Heart left ventricle (tissue), 13 donors: ENCODE results near the gene TRPV5.

Experiments
- CTCF ChIP-seq, 12 donors: fragments of 200-600 bp; sonication (generic) in 4 of 12; IDR thresholded peaks; one replicate each; pipeline versions ENCODE4 v1.5.0 to v1.8.0; 2018 to 2022; ENCODE audit warnings: antibody characterized with exemption in 12 of 12, mild to moderate bottlenecking in 5 of 12
- POLR2A ChIP-seq, 2 donors: fragments of 450-650 bp; IDR thresholded peaks; one replicate each; pipeline ENCODE4 v1.6.1; 2017; ENCODE audit warnings: antibody characterized with exemption in 2 of 2, mild to moderate bottlenecking in 2 of 2, moderate library complexity in 2 of 2
- donor health status: ischemic (EF 13 %, LVEDD 7.1; RV severe dilation, severe dysfunction).
- donor health status: DM: no; HTN: yes; CAD: no.
- donor health status: DM: no; HTN: no; CAD: no.
- donor health status: ischemic (EF 25% LVEDD 6.9; RV normal size, moderate dysfunction).
- donor health status: ischemic (EF 25% LVEDD 5.7; RV mildly dilated, moderate dysfunction).
- donor health status: ischemic (EF 35%, LVEDD 5.7; RV mildly dilated, moderate dysfunction).
- donor health status: nonischemic (EF 11% LVEDD 7.7; RV severe dilation, severe dysfunction).
- donor health status: DM: yes; HTN: yes; CAD: no.
- donor health status: PGD.
- donor health status: ischemic (EF 29% LVEDD 5.4; RV normal size, mild dysfunction).
- donor health status: nonischemic (EF 23%, LVEDD 6.1; RV moderate dilation, normal function).

- no peak for TF ChIP-seq CTCF (IDR thresholded peaks at IDR 0.05)
- TF ChIP-seq POLR2A (IDR thresholded peaks at IDR 0.05): no peak
Measured at GRCh38 chr7:142892951-142893350, 40.6 kb downstream of the TRPV5 start.
